HG03565 (cell line): Measurements from ENCODE around the gene CDC14A.
A peak's percentile ranks its signal among the peaks of the same experiment; 100 is the strongest.

Experiments used
- ATAC-seq: cut with Tn5 transposase; IDR thresholded peaks from one replicate; pipeline ENCODE4 v1.9.1; 2021; ENCODE audit warnings: mild to moderate bottlenecking, moderate library complexity; ENCODE audit not compliant: unreplicated experiment

CDC14A gene

DNA sequence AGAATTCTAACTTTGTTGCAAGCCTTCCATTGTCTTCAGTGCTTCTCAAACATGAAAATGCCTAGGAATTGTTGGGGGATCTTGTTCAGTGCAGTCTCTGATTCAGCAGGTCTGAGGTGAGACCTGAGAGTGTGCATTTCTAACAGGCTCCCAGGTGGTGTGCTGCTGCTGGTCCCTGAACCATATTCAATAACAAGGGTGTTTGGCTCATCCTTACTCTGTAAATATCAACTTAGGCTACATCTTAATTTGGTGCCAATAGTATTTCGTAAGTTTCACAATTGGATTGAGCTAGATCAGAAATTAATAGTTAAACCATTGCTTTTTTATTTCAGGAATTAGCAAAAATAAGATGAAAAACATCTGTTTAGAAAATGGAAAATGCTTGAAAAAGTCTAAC lies 126.5 kb downstream of the CDC14A start:
- ATAC-seq: no peak

DNA sequence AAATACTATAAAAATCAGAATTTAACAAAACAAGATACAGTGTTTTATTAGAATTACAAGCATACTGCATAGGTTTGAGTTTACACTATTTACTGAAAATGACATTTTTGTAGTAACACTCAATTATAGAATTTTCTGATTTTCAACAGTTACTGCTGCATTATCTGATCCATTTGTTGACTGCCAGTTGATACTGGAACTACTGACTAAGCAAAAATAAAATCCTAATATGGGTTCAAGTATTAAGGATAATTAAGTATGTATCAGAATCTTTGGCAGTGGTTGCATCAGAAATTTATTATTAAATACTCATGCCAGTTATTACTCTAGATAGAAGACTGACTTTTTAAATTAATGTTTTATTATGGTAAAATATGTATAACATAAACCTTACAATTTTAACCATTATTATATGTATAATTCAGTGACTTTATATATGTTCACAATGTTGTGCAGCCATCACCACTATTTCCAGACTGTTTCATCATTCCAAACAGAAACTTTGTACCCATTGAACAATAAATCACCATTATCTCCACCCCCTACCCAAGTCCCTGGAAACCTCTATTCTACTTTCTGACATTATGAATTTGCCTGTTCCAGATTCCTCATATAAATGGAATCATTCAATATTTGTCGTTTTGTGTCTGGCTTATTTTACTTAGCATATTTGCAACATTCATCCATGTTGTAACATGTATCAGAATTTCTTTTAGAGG lies 127.5 kb downstream of the CDC14A start:
- ATAC-seq: no peak

DNA sequence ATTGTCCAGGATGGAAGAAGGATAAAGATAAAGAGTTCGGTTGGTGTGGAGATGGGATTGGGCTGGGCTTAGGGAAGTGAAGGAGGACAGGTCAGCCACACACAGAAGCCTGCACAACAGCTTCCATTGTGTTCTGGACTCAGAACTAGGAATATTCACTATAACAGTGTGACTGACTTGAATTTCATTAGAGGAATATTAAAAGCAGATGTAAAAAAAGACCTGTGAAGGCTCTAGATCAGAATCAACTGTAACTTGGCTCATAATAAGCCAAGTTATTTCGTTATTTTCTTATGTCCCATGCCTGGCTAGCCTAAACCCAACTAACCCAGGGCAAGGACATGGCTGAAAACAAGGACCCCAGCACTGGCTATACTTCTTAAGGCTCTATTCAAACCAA lies 129.0 kb downstream of the CDC14A start:
- ATAC-seq: no peak

DNA sequence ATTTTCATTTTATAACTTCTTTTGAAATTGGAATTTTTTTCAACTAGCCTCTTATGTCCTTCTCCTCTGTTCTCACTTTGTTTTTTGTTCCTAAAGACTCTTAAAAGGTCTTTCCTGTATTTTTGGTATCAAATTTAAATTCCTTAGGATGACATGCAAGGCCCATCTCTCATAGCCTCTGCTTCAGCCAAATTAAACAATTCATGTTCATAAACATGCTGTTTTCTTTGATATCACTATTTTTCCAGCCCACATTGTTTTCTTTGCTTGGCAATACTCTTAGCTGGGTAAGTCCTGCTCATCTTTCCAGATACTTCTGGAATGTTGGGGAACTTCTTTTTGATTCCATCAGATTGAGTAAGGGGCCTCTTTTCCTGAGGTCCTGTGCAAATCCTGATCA lies 129.9 kb downstream of the CDC14A start:
- ATAC-seq: no peak

DNA sequence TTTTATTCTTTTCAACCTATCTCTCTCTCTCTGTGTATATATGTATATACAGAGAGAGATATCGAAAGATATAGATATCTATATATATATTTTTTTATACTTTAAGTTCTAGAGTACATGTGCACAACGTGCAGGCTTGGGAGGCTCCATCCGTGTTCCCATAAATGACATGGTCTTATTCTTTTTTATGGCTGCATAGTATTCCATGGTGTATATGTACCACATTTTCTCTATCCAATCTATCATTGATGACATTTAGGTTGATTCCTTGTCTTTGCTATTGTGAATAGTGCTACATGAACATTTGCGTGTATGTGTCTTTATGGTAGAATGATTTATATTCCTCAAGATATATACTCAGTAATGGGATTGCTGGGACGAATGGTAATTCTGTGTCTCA lies 130.4 kb downstream of the CDC14A start:
- no peak for ATAC-seq

DNA sequence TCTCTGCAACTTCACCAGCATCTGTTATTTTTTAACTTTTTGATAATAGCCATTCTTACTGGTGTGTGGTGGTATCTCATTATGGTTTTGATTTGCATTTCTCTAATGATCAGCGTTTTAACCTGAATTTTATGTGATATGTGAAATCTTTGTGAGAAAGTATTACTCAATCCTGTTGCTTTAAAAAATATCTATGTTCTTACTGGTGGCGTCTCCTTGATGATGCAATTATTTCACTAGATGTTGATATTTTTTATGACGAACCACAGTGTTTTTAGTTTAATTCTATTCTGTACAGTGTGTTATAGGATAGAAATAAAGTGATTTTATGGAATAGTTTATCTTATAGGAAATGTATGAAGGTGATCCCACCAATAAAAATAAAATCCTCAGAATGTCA lies 130.9 kb downstream of the CDC14A start:
- no peak for ATAC-seq

DNA sequence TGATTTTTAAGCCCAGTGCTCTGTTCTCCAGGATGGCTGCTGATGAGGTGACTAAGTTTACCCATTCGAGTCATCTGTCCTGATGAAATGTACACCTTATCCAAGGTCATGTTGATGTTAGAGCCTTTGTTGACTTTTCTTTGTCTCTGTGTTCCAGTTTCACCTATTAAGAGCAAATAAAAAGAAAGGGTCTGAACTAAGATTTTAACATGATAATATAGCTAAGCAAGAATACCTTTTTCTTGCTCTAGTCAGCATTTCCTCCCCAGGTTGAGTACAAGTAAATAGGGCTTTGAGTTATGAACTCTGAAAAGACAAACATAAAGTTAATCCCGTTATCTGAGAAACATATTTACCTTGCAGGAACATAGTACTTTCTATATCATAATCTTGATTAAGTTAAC lies 133.6 kb downstream of the CDC14A start:
- no peak for ATAC-seq

DNA sequence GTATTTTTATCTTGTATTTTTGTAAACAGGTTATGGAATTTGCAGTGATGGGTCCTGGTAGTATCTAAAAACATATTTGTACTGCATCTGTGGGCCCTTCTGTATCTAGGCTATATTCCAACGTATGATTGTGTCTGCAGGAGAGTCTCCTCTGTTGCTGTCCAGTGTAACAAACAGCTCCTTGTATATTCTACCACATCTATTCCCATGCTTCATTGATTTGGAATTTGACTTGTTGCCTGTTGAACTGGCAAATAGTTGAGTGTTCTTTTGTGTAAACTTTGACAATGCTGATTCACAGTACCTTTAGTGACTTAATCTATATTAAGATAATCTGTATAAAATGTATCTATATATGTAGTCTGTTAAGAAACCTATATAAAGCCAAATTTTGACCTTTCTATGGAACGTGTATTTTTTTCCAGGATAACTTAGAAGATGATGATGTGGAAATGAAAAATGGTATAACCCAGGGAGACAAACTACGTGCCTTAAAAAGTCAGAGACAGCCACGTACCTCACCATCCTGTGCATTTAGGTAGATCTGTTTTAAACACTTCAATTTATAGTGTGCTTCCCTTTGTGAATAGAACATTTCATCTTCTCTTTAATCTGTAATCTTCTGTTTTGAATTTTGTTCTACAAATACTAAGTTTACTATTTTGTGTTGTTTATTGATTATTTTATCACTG lies 142.2 kb downstream of the CDC14A start:
- ATAC-seq: no peak

DNA sequence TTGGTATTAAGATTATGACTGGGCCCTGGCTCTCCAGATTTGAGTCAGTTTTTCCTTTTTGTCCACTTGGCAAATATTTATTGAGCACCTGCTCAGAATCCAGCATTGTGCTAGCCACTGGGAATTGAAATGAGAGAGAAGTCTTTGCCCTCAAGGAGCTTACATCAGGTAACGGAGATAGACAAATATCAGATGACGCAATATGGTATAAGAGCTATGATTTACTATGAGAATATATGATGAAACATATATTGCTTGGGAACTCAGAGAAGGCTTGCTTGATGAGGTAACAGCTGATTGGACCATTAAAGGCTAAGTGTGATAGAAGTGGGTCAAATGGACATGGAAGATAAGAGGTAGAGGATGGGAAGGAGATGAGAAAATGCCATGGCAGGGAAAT lies 144.6 kb downstream of the CDC14A start:
- no peak for ATAC-seq

DNA sequence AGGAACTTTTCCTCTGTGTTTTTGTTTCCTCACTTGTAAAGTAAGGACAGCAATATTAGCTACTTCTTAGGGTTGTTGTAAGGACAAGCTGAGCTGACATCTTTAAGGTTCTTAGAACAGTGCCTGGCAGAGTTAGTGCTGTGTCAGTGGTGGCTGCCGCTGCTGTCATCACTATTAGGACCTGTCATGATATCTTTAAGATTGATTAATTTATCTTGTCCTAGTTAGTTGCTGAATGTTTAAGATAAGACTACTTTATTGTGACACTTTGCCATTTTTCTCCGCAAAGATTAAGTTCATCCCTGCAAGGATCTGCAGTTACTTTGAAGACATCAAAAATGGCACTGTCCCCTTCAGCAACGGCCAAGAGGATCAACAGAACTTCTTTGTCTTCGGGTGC lies 145.5 kb downstream of the CDC14A start:
- ATAC-seq: no peak

DNA sequence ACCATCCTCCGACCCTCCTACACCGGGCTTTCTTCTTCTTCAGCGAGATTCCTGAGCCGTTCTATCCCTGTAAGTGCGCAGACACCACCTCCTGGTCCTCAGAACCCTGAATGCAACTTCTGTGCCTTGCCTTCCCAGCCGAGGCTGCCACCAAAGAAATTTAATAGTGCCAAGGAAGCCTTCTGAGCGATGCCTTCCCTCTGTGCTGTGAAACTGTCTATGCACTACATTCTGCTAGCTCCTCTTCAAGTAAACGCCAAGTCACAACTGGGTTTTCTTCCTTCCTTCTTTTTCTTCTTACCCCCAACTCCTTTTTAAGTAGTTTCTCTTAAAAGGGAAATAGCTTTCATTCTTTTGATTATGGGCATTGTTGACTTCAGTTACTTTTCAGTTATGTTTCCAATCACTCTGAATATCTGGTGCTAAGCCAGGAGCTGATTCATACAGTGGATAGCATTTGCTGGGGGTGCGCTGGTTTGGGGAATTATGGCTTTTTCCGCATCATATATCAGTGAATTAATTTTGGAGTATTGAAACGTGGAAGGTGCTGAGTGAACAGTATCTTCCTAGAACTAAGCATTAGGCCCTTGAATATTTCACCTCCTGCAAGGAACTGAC lies 147.0 kb downstream of the CDC14A start:
- no peak for ATAC-seq

DNA sequence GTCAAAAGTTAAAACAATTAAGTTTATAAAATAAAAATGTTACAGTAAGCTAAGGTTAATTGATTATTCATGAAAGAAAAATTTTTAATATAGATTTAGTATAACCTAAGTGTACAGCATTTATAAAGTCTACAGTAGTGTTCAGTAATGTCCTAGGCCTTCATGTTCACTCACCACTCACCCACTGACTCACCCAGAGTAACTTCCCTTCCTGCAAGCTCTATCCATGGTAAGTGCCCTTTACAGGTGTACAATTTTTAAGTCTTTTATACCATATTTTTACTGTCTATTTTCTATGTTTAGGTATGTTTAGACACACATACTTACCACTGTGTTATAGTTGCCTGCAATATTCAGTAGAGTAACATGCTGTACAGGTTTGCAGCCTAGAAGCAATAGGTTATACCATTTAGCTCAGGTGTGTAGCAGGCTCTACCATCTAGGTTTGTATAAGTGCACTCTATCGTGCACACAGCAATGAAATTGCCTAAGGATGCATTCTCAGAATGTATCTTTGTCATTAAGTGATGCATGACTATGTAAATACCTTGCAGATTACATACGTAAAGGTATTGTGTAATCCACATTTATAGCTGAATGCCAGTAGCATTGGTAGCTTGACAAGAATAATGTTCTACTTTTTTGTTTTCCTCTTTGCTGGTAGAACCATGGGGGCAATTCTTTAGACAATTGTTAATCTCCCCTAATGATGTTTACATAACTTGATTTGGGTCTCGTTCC lies 149.9 kb downstream of the CDC14A start:
- no peak for ATAC-seq

DNA sequence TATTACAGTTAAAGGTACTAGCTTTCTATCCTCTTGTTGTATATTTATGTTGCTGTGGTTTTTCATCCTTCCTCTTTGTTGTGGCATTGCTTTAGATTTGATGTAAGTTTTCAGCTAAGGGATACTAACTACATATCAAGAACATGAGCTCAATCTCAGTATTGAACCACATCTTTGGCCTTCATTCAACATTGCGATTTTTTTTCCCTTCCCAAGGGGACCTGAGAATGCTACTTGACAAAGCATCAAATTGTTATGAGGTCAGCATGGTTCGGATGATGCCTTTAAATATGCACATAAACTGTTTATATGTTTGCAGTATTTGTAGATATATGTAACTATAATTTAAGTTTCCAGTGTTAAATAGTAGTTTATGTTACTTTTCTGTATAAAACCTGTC lies 153.9 kb downstream of the CDC14A start:
- no peak for ATAC-seq

DNA sequence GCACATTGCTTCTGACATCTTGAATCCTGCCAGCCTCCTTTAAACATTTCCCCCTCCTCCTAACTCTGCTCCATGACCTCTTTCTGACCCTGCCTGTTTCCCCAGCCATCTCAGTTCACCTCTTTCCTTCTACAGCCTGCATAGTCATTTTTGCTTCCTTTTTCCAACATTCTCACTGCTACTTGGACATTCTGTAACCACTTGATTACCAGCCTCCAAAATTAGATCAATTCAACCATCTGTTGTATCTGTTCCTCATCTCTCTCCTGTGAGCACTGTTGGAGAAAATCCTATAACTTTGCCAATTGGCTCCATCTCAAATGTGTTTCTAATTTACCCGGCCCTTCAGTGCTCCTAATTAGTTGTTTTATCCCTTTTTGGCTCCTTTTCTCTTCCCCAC lies 158.1 kb downstream of the CDC14A start:
- no peak for ATAC-seq

DNA sequence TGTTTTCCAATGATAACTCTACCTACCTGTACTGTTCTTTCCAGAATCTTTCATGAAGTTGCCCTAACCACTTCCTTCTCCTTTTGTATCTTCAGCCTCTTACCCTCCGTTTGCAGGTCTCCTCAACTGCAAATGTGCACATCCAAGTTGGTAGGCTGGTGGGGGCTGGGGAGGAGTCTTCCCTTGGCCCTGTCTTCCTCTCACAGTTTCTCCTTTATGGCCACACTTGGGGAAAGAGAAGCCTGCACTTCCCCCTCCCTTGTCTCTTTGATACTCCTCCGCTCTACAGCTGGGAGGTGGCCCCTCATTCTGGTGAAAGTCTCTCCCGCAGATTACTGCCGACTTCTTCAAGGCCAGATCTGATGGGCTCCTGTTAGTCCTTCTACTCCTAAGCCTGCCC lies 158.8 kb downstream of the CDC14A start:
- ATAC-seq: no peak

DNA sequence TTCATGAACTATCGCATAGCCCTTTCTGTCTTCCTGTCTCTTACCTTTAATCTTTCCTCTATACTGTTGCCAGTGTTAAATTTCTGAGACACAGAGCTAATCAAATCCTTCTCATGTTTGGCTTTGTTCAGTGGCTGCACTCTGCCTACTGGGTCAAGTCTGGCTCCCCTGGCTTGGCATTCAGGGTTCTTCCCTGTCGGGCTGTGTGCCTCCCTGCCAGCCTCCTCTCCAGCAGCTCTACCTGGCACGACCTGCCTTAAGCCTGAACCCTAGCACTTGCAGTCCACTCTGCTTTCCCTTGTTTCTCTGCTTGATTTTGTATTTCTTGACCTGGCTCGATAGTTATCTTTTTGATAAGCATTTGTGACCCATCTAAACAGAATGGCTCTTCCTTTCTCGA lies 159.5 kb downstream of the CDC14A start:
- no peak for ATAC-seq

DNA sequence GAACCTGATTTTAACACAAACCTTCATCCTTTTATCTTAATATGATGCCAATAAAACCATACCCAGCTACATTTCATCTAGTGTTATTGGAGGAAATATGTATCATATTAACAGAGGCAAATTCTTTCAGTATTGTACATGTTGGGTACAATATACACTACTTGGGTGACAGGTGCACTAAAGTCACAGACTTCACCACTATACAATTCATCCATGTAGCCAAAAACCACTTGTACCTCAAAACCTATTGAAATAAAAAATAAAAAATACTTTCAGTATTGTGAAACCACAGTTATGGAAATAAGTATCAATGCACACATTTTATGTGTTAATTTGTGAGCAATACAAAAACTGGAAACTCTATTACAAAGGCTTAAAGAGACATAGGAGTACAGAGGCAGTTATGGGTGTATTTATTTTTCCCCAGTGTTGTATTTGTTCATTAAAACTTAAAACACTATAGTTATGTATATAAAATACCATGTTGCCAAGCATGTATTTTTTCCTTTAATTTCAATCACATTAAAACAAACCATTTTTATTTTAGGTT lies 160.6 kb downstream of the CDC14A start:
- no peak for ATAC-seq

DNA sequence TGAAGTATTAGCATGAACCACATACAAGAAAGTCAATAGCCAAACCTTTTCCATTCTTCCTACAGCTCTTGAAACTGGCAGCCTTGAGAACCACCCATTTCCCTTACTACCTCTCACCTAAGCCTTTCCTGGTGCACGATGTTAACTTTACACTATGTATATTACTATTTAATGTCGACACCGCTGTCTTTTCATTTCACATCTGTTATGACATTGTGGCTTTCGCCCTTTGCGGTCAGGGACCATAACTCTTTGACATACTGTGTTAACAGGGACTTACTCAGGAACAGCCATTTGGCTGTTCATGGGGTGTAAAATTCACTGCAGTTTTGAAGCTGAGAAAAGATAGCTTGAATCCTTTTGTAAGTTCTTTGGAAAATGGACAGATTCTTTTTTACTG lies 164.6 kb downstream of the CDC14A start:
- no peak for ATAC-seq

DNA sequence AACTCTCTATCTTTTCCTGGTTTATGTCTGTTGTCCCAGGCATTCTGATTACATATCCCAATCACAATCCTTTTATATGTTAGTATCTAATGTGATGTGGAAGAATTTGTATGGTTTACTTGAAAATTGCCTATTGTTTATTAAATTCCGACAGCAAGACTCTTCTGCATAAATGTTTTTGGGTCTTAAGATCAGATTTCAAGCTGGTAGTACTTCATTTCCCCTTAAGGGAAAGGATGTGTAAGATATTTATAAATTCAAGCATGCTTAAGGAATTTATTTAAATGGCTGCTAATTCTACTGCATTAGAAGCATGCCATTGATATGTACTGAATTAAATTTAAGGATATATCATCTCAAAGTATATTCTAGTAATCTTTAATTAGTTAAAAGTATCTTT lies 165.2 kb downstream of the CDC14A start:
- no peak for ATAC-seq

DNA sequence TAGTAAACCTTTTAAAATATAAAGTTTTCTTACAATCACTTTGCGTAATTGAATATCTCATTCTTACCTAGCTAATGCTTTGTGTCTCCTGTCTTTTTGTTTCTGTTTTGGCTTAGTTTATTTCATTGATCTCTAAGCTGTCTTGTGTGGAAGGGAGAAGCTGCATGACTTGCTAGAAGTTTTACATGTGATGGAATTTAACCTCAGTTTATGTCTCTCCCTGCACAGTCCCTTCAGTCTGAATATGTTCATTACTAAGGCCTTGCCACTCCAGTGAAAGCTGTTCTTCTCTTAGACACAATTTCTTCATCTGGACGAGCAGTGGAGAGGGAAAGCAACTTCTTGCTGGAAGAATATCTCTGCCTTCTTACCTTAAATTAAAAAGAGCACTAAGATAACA lies 165.7 kb downstream of the CDC14A start:
- no peak for ATAC-seq

DNA sequence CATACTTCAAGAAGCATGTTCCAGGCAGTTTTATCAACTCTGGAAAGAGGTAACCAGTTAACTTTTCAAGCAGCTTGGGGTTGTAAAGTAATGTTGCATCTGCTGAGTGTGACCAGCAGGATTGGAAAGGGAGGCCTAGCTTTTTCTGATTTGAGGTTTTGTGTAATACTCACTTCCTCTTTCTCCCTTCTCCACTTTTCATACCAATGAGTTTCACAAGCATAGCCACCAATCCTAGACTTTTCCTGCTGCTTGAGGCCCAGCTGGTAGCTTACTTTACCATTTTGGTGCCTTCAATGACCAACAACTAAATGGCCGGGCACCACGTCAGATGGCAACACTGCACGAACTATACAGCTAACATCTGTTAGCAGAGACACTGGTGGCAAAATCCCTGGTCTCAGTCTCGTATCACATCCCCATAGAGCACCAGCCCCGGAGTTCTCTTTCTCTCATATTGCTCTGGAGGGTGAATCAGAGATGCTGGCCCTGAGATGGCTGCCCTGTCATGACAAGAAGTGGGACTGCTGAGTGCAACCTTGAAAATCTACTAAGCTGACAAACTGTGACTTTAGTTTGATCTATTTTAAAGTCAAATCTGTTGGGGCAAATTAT lies 170.8 kb downstream of the CDC14A start:
- peak; percentile 97 for ATAC-seq
